ENCODE measurements around the gene TRIM2. TPM values are rescaled to one million over a fixed set of nuclear protein-coding genes. Genes with fewer than 3 reads are reported as not detected.
A peak's percentile ranks its signal among the peaks of the same experiment; 100 is the strongest.

Gene TRIM2
- total RNA-seq, 3 donors from 2014 or later: 26.7 to 109 (median 52.4) TPM

- no peaks in the 10 kb centered on the region for H3K9me3 ChIP-seq
- H3K36me3 ChIP-seq: no peaks in the 10 kb centered on the region
- no peak for DNase-seq (ENCODE audit: low spot score in 2 of 2)
- no peaks in the 10 kb centered on the region for H3K27me3 ChIP-seq
- TF ChIP-seq POLR2AphosphoS5 (IDR thresholded peaks at IDR 0.05) (no peak), POLR2A (IDR thresholded peaks at IDR 0.05) (no peak), CTCF (IDR thresholded peaks at IDR 0.05) (no peak)
- intact Hi-C loops (cut with DNase I; ENCODE audit: low total_unique reads): no loop called here
- no peak overlapping the region for H3K4me3 ChIP-seq
- no peak overlapping the region for H3K27ac ChIP-seq
- no peaks in the 10 kb centered on the region for H3K4me1 ChIP-seq
Observed at GRCh38 chr4:153216546-153216945, 12.3 kb downstream of the TRIM2 start.

GRCh38 chr4:153217440-153217839, 13.2 kb downstream of the TRIM2 start:
- Histone ChIP-seq H3K36me3 (no peaks in the 10 kb centered on the region), H3K4me3 (no peak overlapping the region), H3K27ac (no peak overlapping the region), H3K4me1 (no peaks in the 10 kb centered on the region), H3K9me3 (no peaks in the 10 kb centered on the region), H3K27me3 (no peaks in the 10 kb centered on the region)
- intact Hi-C loops (cut with DNase I; ENCODE audit: low total_unique reads): no loop called here
- DNase-seq (ENCODE audit: low spot score in 2 of 2): no peak
- no peak for TF ChIP-seq CTCF (IDR thresholded peaks at IDR 0.05)

GRCh38 chr4:153218961-153219360, 14.7 kb downstream of the TRIM2 start:
- TF ChIP-seq CTCF (IDR thresholded peaks at IDR 0.05) (no peak), POLR2A (IDR thresholded peaks at IDR 0.05) (no peak), POLR2AphosphoS5 (IDR thresholded peaks at IDR 0.05) (no peak)
- H3K36me3 ChIP-seq: no peaks in the 10 kb centered on the region
- peaks cover 0 to under 1% of the 10 kb centered on the region in 2 donors for H3K4me1 ChIP-seq
- intact Hi-C loops (cut with DNase I; ENCODE audit: low total_unique reads): no loop called here
- no peak for DNase-seq (ENCODE audit: low spot score in 2 of 2)
- H3K27me3 ChIP-seq: no peaks in the 10 kb centered on the region
- H3K4me3 ChIP-seq: no peak overlapping the region
- no peak overlapping the region for H3K27ac ChIP-seq
- no peaks in the 10 kb centered on the region for H3K9me3 ChIP-seq

- no peak overlapping the region for H3K4me3 ChIP-seq
- no peaks in the 10 kb centered on the region for H3K27me3 ChIP-seq
- no peaks in the 10 kb centered on the region for H3K36me3 ChIP-seq
- no peak for DNase-seq (ENCODE audit: low spot score in 2 of 2)
- no peaks in the 10 kb centered on the region for H3K9me3 ChIP-seq
- TF ChIP-seq CTCF (IDR thresholded peaks at IDR 0.05): no peak
- no peak for TF ChIP-seq POLR2A (IDR thresholded peaks at IDR 0.05)
- TF ChIP-seq POLR2AphosphoS5 (IDR thresholded peaks at IDR 0.05): no peak
- intact Hi-C loops (cut with DNase I; ENCODE audit: low total_unique reads): no loop called here
- peaks cover 0 to 4% of the 10 kb centered on the region in 2 donors for H3K4me1 ChIP-seq
- H3K27ac ChIP-seq: no peak overlapping the region
Observed at GRCh38 chr4:153220682-153221395, 16.6 kb downstream of the TRIM2 start.

- peak in 1 of 2 donors; percentile 56 for DNase-seq (ENCODE audit: low spot score in 2 of 2)
- Histone ChIP-seq H3K4me1 (peaks cover 0 to 4% of the 10 kb centered on the region in 2 donors), H3K36me3 (no peaks in the 10 kb centered on the region), H3K9me3 (no peaks in the 10 kb centered on the region), H3K27me3 (no peaks in the 10 kb centered on the region), H3K27ac (peak overlapping the region; percentile 93 to 94), H3K4me3 (peak overlapping the region; percentile 60 to 79 (median 78))
- TF ChIP-seq CTCF (IDR thresholded peaks at IDR 0.05) (no peak), POLR2A (IDR thresholded peaks at IDR 0.05) (peak; percentile 26), POLR2AphosphoS5 (IDR thresholded peaks at IDR 0.05) (peak; percentile 19 to 61 (median 36))
- intact Hi-C loops (cut with DNase I; ENCODE audit: low total_unique reads): no loop called here
Observed at GRCh38 chr4:153221783-153222706, 17.8 kb downstream of the TRIM2 start.
